HEK293 (cell line): Measurements from ENCODE around the gene KCNMA1.

ENCODE experiments used
- CTCF ChIP-seq: fragments of 450-650 bp; formaldehyde crosslinking; IDR thresholded peaks from 2 replicates; pipeline ENCODE4 v1.5.1; 2016; ENCODE audit warnings: missing biosample characterization, missing genetic modification characterization
- PATZ1 ChIP-seq: fragments of 450-650 bp; formaldehyde crosslinking; IDR thresholded peaks from 2 replicates; pipeline ENCODE4 v1.5.1; 2016; ENCODE audit warnings: missing biosample characterization, missing genetic modification characterization
- PRDM10 ChIP-seq: fragments of 450-650 bp; formaldehyde crosslinking; IDR thresholded peaks from 2 replicates; pipeline ENCODE4 v1.5.1; 2016; ENCODE audit warnings: missing biosample characterization, missing genetic modification characterization
- SALL2 ChIP-seq: fragments of 450-650 bp; formaldehyde crosslinking; IDR thresholded peaks from 2 replicates; pipeline ENCODE4 v1.5.0; 2017; ENCODE audit warnings: missing biosample characterization, mild to moderate bottlenecking, missing genetic modification characterization, borderline replicate concordance
- ZBTB21 ChIP-seq: fragments of 450-650 bp; formaldehyde crosslinking; IDR thresholded peaks from 2 replicates; pipeline ENCODE4 v1.5.1; 2017; ENCODE audit warnings: missing biosample characterization, missing genetic modification characterization
- ZBTB26 ChIP-seq: fragments of 450-650 bp; formaldehyde crosslinking; optimal IDR thresholded peaks from 2 replicates; pipeline ENCODE3; 2016; ENCODE audit warnings: missing biosample characterization, mild to moderate bottlenecking, missing genetic modification characterization
- ZNF280D ChIP-seq: fragments of 450-650 bp; formaldehyde crosslinking; IDR thresholded peaks from 2 replicates; pipeline ENCODE4 v1.5.1; 2016; ENCODE audit warnings: missing biosample characterization, missing genetic modification characterization
- ZNF555 ChIP-seq: fragments of 450-650 bp; formaldehyde crosslinking; conservative IDR thresholded peaks from 2 replicates; pipeline ENCODE4 v1.5.1; 2017; ENCODE audit warnings: missing biosample characterization, mild to moderate bottlenecking, missing genetic modification characterization, inconsistent platforms

GRCh38 chr10:77457266-77457665 lies 180.3 kb downstream of the KCNMA1 start:
- TF ChIP-seq ZNF280D (tag by site-specific recombination) (no peak), CTCF (tag by site-specific recombination) (no peak), ZNF555 (tag by site-specific recombination) (no peak), PATZ1 (tag by site-specific recombination) (no peak), ZBTB21 (tag by site-specific recombination) (no peak), ZBTB26 (tag by site-specific recombination) (no peak), PRDM10 (tag by site-specific recombination) (no peak), SALL2 (no peak)
